HG03342 (cell line): ENCODE data around the gene ZC3HAV1.
"Not testable (repeated sequence)": the region's sequence is repeated elsewhere in the genome, so short reads cannot be mapped to it uniquely, and the experiment has no call there.

Source experiments
- ATAC-seq: cut with Tn5 transposase; IDR thresholded peaks from one replicate; pipeline ENCODE4 v1.9.1; 2021; ENCODE audit warnings: mild to moderate bottlenecking, moderate library complexity; ENCODE audit not compliant: unreplicated experiment

ZC3HAV1 gene

GRCh38 chr7:139112741-139113250 is 3.3 kb upstream of the ZC3HAV1 start:
- no peak for ATAC-seq

GRCh38 chr7:139112316-139112715 is 2.8 kb upstream of the ZC3HAV1 start:
- ATAC-seq: no peak

DNA sequence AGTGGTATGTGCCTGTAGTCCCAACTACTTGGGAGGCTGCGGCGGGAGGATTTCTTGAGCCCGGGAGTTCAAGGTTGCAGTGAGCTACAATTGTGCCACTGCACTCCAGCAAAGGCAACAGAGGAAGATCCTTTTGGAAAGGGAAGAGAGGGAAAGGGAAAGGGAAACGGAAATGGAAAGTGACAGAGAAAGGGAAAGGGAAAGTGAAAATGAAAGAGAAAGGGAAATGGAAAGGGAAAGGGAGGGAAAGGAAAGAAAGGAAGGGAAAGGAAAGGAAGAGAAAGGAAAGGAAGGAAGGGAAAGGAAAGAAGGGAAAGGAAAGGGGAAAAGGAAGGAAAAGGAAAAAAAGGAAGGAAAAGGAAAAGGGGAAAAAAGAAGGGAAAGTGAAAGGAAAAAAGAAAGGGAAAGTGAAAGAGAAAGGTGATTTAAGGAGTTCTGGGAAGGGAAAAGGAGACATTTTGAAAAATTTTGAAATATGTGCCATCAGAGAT is 2.3 kb upstream of the ZC3HAV1 start:
- ATAC-seq: no peak

DNA sequence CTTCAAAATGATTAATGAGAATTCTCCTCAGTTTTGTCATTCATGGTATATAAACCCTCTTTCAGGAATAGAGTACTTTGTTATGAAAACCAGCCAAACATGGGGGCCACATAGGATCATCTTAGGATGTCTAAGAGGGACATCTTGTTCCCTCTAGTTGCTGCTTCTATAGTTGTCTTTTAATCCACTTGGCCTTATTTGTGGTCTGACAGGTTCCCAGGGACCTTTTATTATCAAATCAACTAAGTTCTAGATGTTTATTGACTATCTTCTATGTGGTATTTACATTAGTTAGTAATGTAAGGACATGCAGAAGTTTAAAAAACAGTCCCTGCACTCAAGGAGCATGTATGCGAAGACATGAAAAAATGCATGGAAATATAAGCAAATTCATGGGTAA is 1.6 kb upstream of the ZC3HAV1 start:
- ATAC-seq: no peak

GRCh38 chr7:139109983-139110411 is 477 bp upstream of the ZC3HAV1 start:
- ATAC-seq: no peak

- peak; percentile 15 for ATAC-seq
Observed at GRCh38 chr7:139108266-139109187, 993 bp downstream of the ZC3HAV1 start.

- no peak for ATAC-seq
Observed at GRCh38 chr7:139106959-139107358, 2.6 kb downstream of the ZC3HAV1 start.

DNA sequence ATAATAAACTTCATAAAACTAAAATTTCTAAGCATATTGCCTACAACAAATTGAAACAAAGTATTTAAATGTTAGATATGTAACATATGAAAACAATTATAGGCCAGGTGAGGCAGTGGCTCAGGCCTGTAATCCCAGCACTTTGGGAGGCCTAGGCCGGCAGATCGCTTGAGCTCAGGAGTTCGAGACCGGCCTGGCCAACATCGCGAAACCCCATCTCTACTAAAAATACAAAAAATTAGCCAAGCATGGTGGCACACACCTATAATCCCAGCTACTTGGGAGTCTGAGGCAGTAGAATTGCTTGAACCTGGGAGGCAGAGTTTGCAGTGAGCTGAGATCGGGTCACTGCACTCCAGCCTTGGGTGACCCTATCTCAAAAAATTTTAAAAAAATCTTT is 3.3 kb downstream of the ZC3HAV1 start:
- not testable (repeated sequence) for ATAC-seq

DNA sequence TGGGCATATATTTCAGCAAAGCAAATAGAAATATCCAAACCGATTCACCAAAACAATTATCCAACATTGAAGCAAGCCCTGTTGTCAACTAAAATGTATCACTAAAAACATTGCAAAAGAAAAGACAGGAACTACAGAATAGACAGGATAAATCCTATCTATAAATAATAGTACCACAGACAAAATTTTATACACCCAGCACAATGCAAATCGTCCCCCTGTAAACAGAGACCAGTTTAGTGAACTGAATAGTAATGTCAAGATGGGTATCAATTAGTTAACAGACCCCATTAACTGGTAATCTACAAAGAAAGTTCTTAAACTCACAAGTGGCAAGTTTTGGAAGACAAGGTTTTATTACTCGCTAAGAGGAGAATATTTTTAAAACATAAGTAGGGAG is 4.0 kb downstream of the ZC3HAV1 start:
- ATAC-seq: no peak

GRCh38 chr7:139104091-139104450 is 5.4 kb downstream of the ZC3HAV1 start:
- ATAC-seq: no peak

GRCh38 chr7:139103057-139103815 is 6.3 kb downstream of the ZC3HAV1 start:
- no peak for ATAC-seq

- not testable (repeated sequence) for ATAC-seq
Observed at GRCh38 chr7:139101637-139102158, 7.8 kb downstream of the ZC3HAV1 start.

DNA sequence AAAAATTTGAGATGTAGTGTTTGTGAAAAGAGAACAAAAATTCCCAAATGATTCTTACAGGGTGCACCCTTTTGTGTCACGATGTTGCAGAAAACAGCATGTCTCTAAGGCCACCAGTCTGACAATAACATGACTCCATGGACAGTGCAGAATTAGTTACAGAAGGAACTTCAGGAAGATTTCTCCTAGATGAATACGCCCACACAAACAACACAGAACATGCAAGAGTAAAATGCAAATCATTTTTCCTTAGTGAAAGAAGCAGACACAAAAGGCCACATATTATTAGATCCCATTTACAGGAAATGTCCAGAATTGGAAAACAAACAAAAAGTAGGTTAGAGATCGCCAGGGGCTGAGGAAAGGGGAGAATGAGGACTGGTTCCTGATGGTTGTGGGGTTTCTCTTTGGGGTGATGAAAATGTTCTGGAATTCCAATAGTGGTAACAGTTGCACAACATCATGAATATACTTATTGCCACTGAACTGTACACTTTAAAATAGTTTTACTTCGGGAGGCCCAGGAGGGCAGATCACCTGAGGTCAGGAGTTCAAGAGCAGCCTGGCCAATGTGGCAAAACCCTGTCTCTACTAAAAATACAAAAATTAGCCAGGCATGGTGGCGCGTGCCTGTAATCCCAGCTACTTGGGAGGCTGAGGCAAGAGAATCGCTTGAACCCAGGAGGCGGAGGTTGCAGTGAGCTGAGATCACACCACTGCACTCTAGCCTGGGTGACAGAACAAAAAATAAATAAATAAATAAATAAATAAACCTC is 10.2 kb downstream of the ZC3HAV1 start:
- ATAC-seq: no peak

GRCh38 chr7:139095194-139095659 is 14.3 kb downstream of the ZC3HAV1 start:
- ATAC-seq: peak; percentile 99

DNA sequence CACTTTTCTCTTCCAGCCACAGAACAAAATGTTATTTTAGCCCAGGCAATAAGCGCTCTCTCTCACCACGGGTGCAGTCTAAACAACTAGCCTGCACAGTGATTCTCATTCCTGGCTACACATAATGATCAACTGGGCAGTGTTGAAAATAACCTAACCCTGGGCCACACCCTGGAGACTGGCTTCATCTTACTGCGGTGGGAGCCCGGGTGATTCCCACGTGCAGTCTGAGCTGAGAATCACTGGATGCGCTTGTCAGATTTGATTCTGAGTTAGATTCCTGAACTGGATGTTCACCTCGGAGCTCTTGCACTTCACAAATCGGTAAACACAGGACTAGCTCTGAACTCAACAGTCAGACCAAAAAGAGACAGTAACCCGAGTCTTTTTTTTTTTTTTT is 14.9 kb downstream of the ZC3HAV1 start:
- ATAC-seq: peak; percentile 23

DNA sequence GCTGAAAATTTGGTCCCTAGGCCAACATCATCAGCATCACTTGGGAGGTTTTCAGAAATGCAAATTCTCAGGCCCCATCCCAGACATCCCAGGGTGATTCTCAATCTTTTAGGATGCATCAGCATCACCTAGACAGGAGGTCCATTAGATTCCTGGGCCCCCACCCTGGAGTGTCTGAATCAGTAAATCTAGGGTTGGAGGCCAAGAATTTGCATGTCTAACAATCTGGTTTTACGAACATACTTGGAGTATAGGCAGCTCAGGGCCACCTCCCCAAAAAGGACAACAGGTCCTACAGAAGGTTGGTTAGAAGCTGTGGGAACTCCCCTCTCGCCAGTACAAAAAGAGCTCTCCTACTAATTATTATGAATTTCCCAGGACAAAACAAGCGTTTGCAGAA is 15.5 kb downstream of the ZC3HAV1 start:
- no peak for ATAC-seq

DNA sequence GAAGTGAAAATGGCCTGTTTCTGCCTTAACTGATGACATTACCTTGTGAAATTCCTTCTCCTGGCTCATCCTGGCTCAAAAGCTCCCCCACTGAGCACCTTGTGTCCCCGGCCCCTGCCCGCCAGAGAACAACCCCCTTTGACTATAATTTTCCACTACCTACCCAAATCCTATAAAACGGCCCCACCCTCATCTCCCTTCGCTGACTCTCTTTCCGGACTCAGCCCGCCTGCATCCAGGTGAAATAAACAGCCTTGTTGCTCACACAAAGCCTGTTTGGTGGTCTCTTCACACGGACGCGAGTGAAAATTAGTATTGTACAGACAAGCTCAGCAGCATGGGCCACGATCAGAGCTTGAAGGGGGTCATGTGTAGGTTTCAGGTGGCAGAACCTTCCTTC is 16.0 kb downstream of the ZC3HAV1 start:
- ATAC-seq: not testable (repeated sequence)

DNA sequence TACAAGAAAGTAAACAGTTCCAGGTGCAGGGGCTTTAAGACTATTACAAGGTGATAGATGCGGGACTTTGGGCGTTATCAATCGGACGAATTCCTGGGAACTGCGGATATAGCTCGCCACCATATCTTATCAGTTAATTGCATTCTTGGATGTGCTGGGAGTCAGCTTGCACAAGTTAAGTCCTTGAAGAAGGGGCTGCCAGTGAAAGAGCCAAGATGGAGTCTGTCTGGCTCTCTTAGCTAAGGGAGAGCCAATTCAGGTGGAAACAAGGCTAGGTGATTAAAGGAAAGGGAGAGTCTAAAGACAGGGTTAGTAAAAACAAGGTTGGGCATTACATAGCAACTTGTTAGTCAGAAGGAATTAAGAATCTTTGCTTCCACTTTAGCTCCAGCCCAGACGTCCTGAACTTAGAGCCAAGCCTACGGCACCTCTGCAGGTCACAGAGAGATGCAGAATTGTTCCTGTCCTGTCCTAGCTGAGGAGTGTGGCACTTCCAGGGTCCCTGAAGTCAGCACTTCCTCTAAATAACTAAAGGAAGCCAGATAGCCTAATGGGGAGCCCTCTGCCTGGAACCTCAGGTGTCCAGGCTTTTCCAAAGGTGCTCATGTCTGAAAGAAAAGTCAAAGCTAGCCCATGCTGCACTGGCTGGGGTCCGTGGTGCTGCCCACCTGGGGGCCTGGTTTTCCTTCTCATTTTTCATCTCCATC is 17.3 kb downstream of the ZC3HAV1 start:
- no peak for ATAC-seq

GRCh38 chr7:139091677-139091996 is 17.9 kb downstream of the ZC3HAV1 start:
- no peak for ATAC-seq

DNA sequence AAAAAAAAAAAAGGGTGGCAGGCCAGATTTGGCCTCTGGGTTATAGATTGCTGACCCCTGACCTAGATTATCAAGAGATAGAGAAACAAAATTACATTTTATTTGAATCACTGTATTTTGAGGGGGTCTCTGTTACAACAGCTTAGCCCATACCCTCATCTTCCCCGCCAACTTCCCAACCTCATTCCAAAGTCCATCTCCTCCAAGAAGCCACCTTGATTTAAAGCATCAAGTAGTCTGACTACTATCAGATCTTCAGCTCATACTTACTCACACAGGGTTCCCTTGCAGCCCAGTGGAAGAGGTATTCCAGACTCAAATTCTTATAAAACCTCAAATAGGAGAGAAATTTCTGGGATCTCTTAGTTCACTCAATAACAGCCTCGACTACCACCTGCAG is 20.4 kb downstream of the ZC3HAV1 start:
- no peak for ATAC-seq
